ENCODE results near the gene PPP4R3A.
"Not testable (repeated sequence)": the region's sequence is repeated elsewhere in the genome, so short reads cannot be mapped to it uniquely, and the experiment has no call there.

Gene PPP4R3A

DNA sequence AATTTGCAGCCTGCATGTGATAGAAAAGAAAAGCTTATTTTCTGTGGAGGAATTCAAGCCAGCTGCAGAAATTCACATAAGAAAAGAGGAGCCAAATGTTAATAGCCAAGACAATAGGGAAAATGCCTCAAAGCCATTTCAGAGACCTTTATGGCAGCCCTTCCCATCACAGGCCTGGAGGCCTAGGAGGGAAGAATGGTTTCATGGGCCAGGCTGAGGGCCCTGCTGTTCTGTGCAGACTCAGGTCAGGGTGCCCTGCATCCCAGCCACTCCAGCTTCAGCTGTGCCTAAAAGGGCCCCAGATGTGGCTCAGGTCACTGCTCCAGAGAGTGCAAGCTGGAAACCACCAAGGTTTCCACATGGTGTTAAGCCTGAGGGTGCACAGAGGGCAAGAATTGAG lies 71.3 kb downstream of the PPP4R3A start:
- DNase-seq (ENCODE audit: low read depth) = no peak

DNA sequence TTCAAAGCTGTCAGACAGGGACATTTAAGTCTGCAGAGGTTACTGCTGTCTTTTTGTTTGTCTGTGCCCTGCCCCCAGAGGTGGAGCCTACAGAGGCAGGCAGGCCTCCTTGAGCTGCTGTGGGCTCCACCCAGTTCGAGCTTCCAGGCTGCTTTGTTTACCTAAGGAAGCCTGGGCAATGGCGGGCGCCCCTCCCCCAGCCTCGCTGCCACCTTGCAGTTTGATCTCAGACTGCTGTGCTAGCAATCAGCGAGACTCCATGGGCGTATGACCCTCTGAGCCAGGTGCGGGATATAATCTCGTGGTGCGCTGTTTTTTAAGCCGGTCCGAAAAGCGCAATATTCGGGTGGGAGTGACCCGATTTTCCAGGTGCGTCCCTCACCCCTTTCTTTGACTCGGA lies 73.8 kb downstream of the PPP4R3A start:
- DNase-seq (ENCODE audit: low read depth) = not testable (repeated sequence)

DNA sequence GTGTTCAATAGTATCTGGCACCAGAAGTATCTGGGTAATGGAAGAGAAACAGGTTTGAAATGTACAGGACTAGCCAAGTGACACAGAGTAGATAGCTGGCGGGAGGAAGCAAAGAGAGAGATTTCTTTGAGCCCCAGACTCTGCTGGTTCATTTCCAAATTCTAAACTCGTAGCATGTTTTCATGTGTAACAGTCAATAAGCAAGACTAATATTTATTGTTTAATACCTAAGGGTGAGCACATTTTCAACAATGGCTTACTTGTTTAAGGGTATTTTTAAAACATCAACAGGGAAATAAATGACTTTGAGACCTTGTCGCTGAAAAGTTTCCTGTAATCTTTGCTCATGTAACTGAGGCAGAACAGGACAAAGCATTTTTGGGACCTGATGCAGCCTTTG lies 80.7 kb downstream of the PPP4R3A start:
- DNase-seq (ENCODE audit: low read depth) = no peak

- not testable (repeated sequence) for DNase-seq (ENCODE audit: low read depth)
These were observed 81.2 kb downstream of the PPP4R3A start for GRCh38 chr14:91428931-91429330.

DNA sequence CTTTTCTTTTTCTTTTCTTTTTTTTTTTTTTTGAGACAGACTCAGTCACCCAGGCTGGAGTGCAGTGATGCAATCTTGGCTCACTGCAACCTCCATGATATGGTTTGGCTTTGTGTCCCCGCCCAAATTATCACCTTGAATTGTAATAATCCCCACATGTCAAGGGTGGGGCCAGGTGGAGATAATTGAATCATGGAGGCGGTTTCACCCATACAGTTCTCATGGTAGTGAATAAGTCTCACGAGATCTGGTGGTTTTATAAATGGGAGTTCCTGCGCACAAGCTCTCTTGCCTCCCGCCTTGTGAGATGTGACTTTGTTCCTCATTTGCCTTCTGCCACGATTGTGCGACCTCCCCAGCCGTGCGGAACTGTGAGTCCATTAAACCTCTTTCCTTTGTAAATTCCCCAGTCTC lies 84.6 kb downstream of the PPP4R3A start:
- not testable (repeated sequence) for DNase-seq (ENCODE audit: low read depth)

- no peak for DNase-seq (ENCODE audit: low read depth)
These were observed 85.1 kb downstream of the PPP4R3A start for GRCh38 chr14:91424813-91425530.

- DNase-seq (ENCODE audit: low read depth) = no peak
These were observed 89.4 kb downstream of the PPP4R3A start for GRCh38 chr14:91420686-91421085.

- DNase-seq (ENCODE audit: low read depth) = no peak
These were observed 90.7 kb downstream of the PPP4R3A start for GRCh38 chr14:91419451-91419850.

- no peak for DNase-seq (ENCODE audit: low read depth)
These were observed 91.1 kb downstream of the PPP4R3A start for GRCh38 chr14:91419044-91419397.

DNA sequence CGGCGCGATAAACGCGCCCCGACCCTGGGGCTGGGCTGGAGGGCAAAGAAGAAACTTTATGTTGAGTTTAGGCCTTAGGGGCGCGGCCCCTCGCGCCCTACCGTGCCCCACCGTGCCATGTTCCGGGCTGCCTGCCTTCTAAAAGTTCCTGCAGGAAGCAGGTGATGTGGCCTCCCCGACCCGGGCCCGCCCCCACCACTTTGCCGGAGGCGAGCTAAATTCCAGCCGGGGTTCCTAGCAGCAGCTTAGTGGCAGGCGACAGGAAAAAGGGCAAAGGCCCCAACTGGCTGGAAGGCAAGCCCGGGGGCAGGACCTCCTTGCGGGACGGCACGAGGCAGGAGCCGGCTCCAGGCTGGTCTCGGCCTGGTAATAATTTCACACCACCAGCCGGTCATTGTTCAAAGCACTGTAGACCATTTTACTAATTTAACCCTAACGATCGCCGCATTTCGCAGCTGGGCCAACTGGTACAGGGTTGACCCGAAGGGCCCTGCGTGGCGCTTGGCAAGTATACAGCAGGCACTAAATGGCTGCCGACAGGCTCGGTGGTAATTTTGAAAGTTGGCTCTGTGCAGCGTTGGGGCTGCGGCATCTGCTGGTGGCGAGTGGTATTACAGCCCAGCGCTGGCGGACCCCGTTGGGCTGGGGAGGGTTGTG lies 91.6 kb downstream of the PPP4R3A start:
- peak; percentile 76 for DNase-seq (ENCODE audit: low read depth)

DNA sequence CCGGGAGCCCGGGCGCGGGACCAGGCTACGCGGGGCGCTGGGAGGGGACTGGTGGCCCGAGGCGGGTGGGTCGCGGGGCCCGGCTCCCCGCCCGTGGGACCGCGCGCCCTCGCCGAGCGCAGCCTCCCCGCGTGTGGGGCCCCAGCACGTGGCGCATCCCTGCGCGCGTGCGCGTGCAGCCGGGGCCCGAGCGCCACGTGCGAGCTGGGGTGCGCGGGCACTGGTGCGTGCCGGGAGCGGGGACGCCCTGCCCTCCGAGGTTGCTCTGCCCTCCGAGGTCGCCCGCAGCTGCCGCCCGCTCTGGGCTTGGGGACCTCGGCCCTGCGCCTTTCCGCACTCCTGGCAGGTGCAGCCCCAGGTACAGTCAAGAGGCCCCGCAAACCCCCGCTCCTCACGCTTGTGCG lies 92.1 kb downstream of the PPP4R3A start:
- peak; percentile 60 for DNase-seq (ENCODE audit: low read depth)

- peak; percentile 73 for DNase-seq (ENCODE audit: low read depth)
These were observed 92.8 kb downstream of the PPP4R3A start, which contains the start of gene CCDC88C for GRCh38 chr14:91417120-91417982. CCDC88C (minus strand) TSS chr14:91417820; CDS start chr14:91417690, 130 bp downstream.

DNA sequence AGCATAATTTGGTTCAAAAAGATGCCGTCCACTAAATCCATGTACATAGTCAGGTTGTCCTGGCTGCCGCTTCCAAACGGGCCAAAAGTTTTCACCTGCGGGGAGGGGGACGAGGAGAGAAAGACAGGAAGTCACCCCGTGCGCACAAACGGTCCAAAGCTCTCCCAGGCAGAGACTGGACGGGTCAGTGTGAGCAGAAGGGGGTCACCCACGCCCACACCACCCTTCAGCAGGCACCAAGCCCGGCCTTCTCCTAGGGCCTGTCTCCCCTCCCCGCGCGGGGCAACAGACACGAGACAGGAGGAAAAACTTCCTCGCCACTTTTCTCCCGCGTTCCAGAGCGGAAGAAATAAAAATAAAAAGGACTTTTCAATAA lies 93.4 kb downstream of the PPP4R3A start:
- DNase-seq (ENCODE audit: low read depth) = no peak

GRCh38 chr14:91415794-91416743 lies 94.0 kb downstream of the PPP4R3A start:
- DNase-seq (ENCODE audit: low read depth) = peak; percentile 49

- no peak for DNase-seq (ENCODE audit: low read depth)
These were observed 95.7 kb downstream of the PPP4R3A start for GRCh38 chr14:91414475-91414833.

GRCh38 chr14:91413547-91414474 lies 96.3 kb downstream of the PPP4R3A start:
- DNase-seq (ENCODE audit: low read depth) = peak; percentile 33

- DNase-seq (ENCODE audit: low read depth) = no peak
These were observed 97.2 kb downstream of the PPP4R3A start for GRCh38 chr14:91412939-91413338.

GRCh38 chr14:91410771-91411536 lies 99.2 kb downstream of the PPP4R3A start:
- DNase-seq (ENCODE audit: low read depth) = no peak

DNA sequence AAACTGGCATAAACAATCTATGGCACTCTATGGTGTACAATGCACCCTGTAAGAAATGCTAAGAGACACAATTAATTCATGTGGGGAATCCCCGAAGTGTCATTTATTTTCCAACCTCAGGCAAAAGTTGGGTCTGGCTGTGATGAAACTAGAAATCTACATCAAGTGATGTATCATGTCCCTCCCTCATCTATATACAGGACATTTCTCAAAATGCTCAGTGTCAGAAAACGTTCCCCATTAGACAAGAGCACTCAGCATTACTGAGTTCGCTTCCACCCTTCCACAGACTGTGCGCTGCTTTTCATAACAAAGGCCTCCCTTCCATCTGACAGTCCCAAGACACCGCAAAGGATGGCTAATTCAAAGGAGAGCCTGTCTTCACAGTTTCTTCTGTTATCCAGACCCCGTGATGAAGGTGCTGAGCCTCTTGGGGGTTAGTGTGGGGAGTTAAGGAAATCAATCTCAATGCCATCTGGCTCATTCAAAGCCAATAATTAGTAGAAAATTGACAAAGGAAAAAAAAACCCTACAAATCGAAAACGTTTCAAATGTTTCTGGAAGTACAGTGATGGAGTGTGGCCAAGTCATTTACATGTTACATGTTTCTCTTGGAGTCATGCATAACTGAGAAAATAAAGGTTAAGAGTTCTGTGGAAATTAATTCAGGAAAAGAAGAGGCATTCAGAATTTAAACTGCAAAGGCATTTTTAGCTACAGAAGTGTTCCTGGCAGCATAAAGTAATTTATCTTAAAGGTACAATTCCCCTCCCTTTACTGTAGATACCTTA lies 100.0 kb downstream of the PPP4R3A start:
- DNase-seq (ENCODE audit: low read depth) = no peak
